Aorta (tissue), 5 donors: Measurements from ENCODE around the gene CEP162. TPM values are rescaled to one million over a fixed set of nuclear protein-coding genes. Genes with fewer than 3 reads are reported as not detected.

Source experiments
- ATAC-seq: fragments of 200-7000 bp; cut with Tn5 transposase; one replicate; pipeline ENCODE4 v1.9.1; 2022; ENCODE audit warnings: moderate library complexity; ENCODE audit not compliant: low FRiP score
- DNase-seq, 2 donors: peaks; one replicate each; pipeline ENCODE4 v3.0.0-alpha.2; 2020
- H3K27ac ChIP-seq, 2 donors: one replicate each; pipeline ENCODE4 v1.5.1; 2013; ENCODE audit warnings: low read length in 2 of 2, mild to moderate bottlenecking in 2 of 2, moderate library complexity in 2 of 2, control low read depth in 1 of 2, inconsistent platforms in 1 of 2, low read depth in 1 of 2
- H3K27me3 ChIP-seq, 2 donors: one replicate each; pipeline ENCODE4 v1.6.1; 2013; ENCODE audit warnings: control low read depth in 1 of 2, low read length in 1 of 2, mild to moderate bottlenecking in 1 of 2, moderate library complexity in 1 of 2; ENCODE audit not compliant: insufficient read depth in 2 of 2, control insufficient read depth in 1 of 2
- H3K36me3 ChIP-seq, 2 donors: one replicate each; pipeline ENCODE4 v1.6.1; 2013; ENCODE audit warnings: control low read depth in 1 of 2, low read length in 1 of 2, mild to moderate bottlenecking in 1 of 2; ENCODE audit not compliant: insufficient read depth in 2 of 2, control insufficient read depth in 1 of 2
- H3K4me1 ChIP-seq, 2 donors: one replicate each; pipeline ENCODE4 v1.6.1; 2013; ENCODE audit warnings: low read length in 2 of 2, control low read depth in 1 of 2, mild to moderate bottlenecking in 1 of 2, moderate library complexity in 1 of 2; ENCODE audit not compliant: insufficient read depth in 2 of 2, control insufficient read depth in 1 of 2
- H3K4me3 ChIP-seq, 2 donors: one replicate each; pipeline ENCODE4 v1.5.1; 2013; ENCODE audit warnings: low read length in 2 of 2, control low read depth in 1 of 2, mild to moderate bottlenecking in 1 of 2
- H3K9me3 ChIP-seq: one replicate; pipeline ENCODE4 v1.6.1; 2013; ENCODE audit warnings: mild to moderate bottlenecking, low read length; ENCODE audit not compliant: control insufficient read depth
- WGBS, 2 donors: extraction: QIAGEN DNeasy Blood & Tissue Kit; methylation state at CpG; one replicate each; pipeline ENCODE4 v1.1.7; 2013; 5-methylcytosine and 5-hydroxymethylcytosine counted together
- intact Hi-C, 2 donors: fragments of 100-400 bp; cut with DNase I; formaldehyde crosslinking; loops; one replicate each; pipeline versions ENCODE4 v1.14.2 to v1.15.0; 2022
- polyA plus RNA-seq, 2 donors: library from polyadenylated mRNA; stranded (reverse); fragments of 200-250 nt; gene quantifications; one replicate each; pipeline ENCODE4 v1.2.3, GENCODE V29; 2013
- total RNA-seq, 2 donors: library from RNA; stranded (reverse); fragmentation: NEBNext Ultra II Directional; extraction: Animal tissue kit (Norgen Biotek cat#: 25700); gene quantifications; one replicate each; pipeline ENCODE4 v1.2.1, GENCODE V29; 2021
- donor health status: healthy with polysubstance abuse.
- donor health status: Bipolar disorder and iron deficiency.
- donor health status: DM: no; HTN: no; CAD: no.
- donor health status: DM: no; HTN: no; CAD: no.
- donor health status: DM: yes; HTN: yes; CAD: no.

The CEP162 gene
- total and polyA plus RNA-seq, 4 donors = 4.5 to 14.3 (median 9.4) TPM

GRCh38 chr6:84268781-84269180 lies 41.3 kb upstream of the CEP162 start:
- Histone ChIP-seq H3K4me3 (no peak overlapping the region), H3K27ac (no peak overlapping the region), H3K36me3 (no peaks in the 10 kb centered on the region), H3K9me3 (no peaks in the 10 kb centered on the region), H3K4me1 (no peaks in the 10 kb centered on the region), H3K27me3 (no peaks in the 10 kb centered on the region)
- 99% methylated on average over 3 of the region's 3 CpGs for WGBS, 2 donors
- no peak for ATAC-seq
- intact Hi-C loops = no loop called here
- DNase-seq = no peak

- Histone ChIP-seq H3K27me3 (no peaks in the 10 kb centered on the region), H3K36me3 (no peaks in the 10 kb centered on the region), H3K4me1 (no peaks in the 10 kb centered on the region), H3K4me3 (no peak overlapping the region), H3K9me3 (peaks cover 2% of the 10 kb centered on the region), H3K27ac (no peak overlapping the region)
- intact Hi-C loops = no loop called here
- 51 to 60% methylated on average over 6 of the region's 6 CpGs for WGBS, 2 donors
- no peak for ATAC-seq
- DNase-seq = no peak
Observed at GRCh38 chr6:84263557-84263956, 36.1 kb upstream of the CEP162 start.

- H3K4me1 ChIP-seq = no peaks in the 10 kb centered on the region
- H3K27ac ChIP-seq = no peak overlapping the region
- intact Hi-C loops = no loop called here
- no peaks in the 10 kb centered on the region for H3K27me3 ChIP-seq
- peaks cover 2% of the 10 kb centered on the region for H3K9me3 ChIP-seq
- H3K36me3 ChIP-seq = no peaks in the 10 kb centered on the region
- DNase-seq (no peak), ATAC-seq (no peak)
- WGBS, 2 donors = 93 to 95% methylated on average over 3 of the region's 3 CpGs
- H3K4me3 ChIP-seq = no peak overlapping the region
Observed at GRCh38 chr6:84260926-84261325, 33.5 kb upstream of the CEP162 start.

GRCh38 chr6:84260196-84260595 lies 32.8 kb upstream of the CEP162 start:
- Histone ChIP-seq H3K27ac (no peak overlapping the region), H3K27me3 (no peaks in the 10 kb centered on the region), H3K36me3 (no peaks in the 10 kb centered on the region), H3K4me1 (no peaks in the 10 kb centered on the region), H3K4me3 (no peak overlapping the region), H3K9me3 (peaks cover 2% of the 10 kb centered on the region)
- 72 to 76% methylated on average over 4 of the region's 4 CpGs for WGBS, 2 donors
- no peak for ATAC-seq
- intact Hi-C loops = no loop called here
- no peak for DNase-seq

- H3K9me3 ChIP-seq = peaks cover 2% of the 10 kb centered on the region
- H3K4me3 ChIP-seq = no peak overlapping the region
- intact Hi-C loops = no loop called here
- H3K27me3 ChIP-seq = no peaks in the 10 kb centered on the region
- no peaks in the 10 kb centered on the region for H3K36me3 ChIP-seq
- no peak for DNase-seq
- no peak for ATAC-seq
- no peaks in the 10 kb centered on the region for H3K4me1 ChIP-seq
- no peak overlapping the region for H3K27ac ChIP-seq
- 73 to 77% methylated on average over 4 of the region's 4 CpGs for WGBS, 2 donors
Observed at GRCh38 chr6:84258866-84259265, 31.4 kb upstream of the CEP162 start.

- WGBS, 2 donors = 3 to 5% methylated on average over 2 of the region's 2 CpGs
- ATAC-seq = no peak
Observed at GRCh38 chr6:84258268-84258667, 30.8 kb upstream of the CEP162 start.

GRCh38 chr6:84255641-84256040 lies 28.2 kb upstream of the CEP162 start:
- intact Hi-C loops = no loop called here
- ATAC-seq = no peak
- H3K4me3 ChIP-seq = no peak overlapping the region
- H3K36me3 ChIP-seq = no peaks in the 10 kb centered on the region
- no peak overlapping the region for H3K27ac ChIP-seq
- H3K9me3 ChIP-seq = no peaks in the 10 kb centered on the region
- DNase-seq = no peak
- H3K4me1 ChIP-seq = no peaks in the 10 kb centered on the region
- no peaks in the 10 kb centered on the region for H3K27me3 ChIP-seq

More at GRCh38 chr6:84258268-84258667, 30.8 kb upstream of the CEP162 start:
- intact Hi-C loops = no loop called here
- Histone ChIP-seq H3K27me3 (no peaks in the 10 kb centered on the region), H3K4me1 (no peaks in the 10 kb centered on the region), H3K36me3 (no peaks in the 10 kb centered on the region), H3K27ac (no peak overlapping the region), H3K4me3 (peak overlapping the region; percentile 14 to 76), H3K9me3 (no peaks in the 10 kb centered on the region)
- no peak for DNase-seq

GRCh38 chr6:84253380-84253779 lies 25.9 kb upstream of the CEP162 start:
- WGBS, 2 donors = 51 to 66% methylated on average over 3 of the region's 3 CpGs
- H3K27ac ChIP-seq = no peak overlapping the region
- no peak for ATAC-seq
- intact Hi-C loops = no loop called here
- H3K27me3 ChIP-seq = no peaks in the 10 kb centered on the region
- no peak overlapping the region for H3K4me3 ChIP-seq
- no peaks in the 10 kb centered on the region for H3K36me3 ChIP-seq
- H3K4me1 ChIP-seq = peaks cover 0 to 2% of the 10 kb centered on the region in 2 donors
- no peaks in the 10 kb centered on the region for H3K9me3 ChIP-seq
- no peak for DNase-seq

GRCh38 chr6:84251891-84252539 lies 24.6 kb upstream of the CEP162 start:
- ATAC-seq = no peak
- intact Hi-C loops = no loop called here
- no peak for DNase-seq
- Histone ChIP-seq H3K27me3 (no peaks in the 10 kb centered on the region), H3K4me3 (no peak overlapping the region), H3K36me3 (no peaks in the 10 kb centered on the region), H3K27ac (no peak overlapping the region), H3K4me1 (peaks cover under 1 to 2% of the 10 kb centered on the region in 2 donors), H3K9me3 (no peaks in the 10 kb centered on the region)
- WGBS, 2 donors = 74 to 75% methylated on average over 4 of the region's 4 CpGs
